T-helper 22 cell (primary cell): ENCODE measurements around the gene ITPK1.

Experiments used
- DNase-seq: peaks from one replicate; pipeline ENCODE4 v3.0.0-alpha.2; 2020; ENCODE audit warnings: low read depth

Gene ITPK1

GRCh38 chr14:92890830-92891588, 224.7 kb downstream of the ITPK1 start:
- no peak for DNase-seq

- no peak for DNase-seq
These were observed 226.8 kb downstream of the ITPK1 start for GRCh38 chr14:92888896-92889295.

GRCh38 chr14:92887157-92887556, 228.6 kb downstream of the ITPK1 start:
- no peak for DNase-seq
